Measurements from ENCODE around the gene LOXL1.

DNA sequence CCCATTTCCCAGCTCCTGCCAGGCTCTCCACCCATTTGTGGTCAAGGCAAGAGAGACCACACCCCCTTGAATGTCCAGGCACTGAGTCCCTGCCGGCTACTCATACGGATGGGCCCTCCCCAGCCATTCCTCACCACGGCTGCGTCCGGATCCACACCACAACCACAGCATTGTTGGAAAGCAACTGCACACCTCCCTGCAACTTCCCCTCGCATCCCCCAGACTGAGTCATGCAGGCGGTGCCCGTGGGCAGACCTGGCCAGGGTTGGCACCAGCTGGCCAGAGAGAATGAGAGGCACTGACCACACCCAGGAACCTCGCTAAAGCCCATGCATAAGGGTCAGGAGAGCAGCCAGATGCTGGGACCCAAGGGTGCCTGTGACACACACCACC, 30.5 kb downstream of the LOXL1 start:
- TF ChIP-seq, protein P1, sequence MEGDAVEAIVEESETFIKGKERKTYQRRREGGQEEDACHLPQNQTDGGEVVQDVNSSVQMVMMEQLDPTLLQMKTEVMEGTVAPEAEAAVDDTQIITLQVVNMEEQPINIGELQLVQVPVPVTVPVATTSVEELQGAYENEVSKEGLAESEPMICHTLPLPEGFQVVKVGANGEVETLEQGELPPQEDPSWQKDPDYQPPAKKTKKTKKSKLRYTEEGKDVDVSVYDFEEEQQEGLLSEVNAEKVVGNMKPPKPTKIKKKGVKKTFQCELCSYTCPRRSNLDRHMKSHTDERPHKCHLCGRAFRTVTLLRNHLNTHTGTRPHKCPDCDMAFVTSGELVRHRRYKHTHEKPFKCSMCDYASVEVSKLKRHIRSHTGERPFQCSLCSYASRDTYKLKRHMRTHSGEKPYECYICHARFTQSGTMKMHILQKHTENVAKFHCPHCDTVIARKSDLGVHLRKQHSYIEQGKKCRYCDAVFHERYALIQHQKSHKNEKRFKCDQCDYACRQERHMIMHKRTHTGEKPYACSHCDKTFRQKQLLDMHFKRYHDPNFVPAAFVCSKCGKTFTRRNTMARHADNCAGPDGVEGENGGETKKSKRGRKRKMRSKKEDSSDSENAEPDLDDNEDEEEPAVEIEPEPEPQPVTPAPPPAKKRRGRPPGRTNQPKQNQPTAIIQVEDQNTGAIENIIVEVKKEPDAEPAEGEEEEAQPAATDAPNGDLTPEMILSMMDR (IDR thresholded peaks at IDR 0.05 in 4 of 5, conservative IDR thresholded peaks at IDR 0.05 in 1 of 5), result no peak
- no peak for TF ChIP-seq POLR2A (IDR thresholded peaks at IDR 0.05)
